ENCODE data around the gene TMEM106C.

Gene TMEM106C

DNA sequence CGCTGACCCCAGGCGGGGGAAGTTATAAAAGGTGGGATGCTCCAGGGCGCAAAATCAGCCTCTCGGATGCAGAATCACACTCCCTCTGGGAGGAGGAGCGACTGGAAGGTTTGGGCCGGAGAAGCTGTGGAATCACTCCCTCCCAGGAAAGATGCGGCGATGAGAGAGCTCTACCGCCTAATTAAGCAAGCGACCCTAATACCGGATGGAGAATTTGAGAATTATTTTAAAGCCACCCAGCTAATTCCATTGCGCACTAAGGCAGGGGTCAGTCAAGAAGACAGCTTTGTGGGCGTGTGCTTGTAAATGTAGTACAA, 39.0 kb downstream of the TMEM106C start:
- ATAC-seq: peak; percentile 11; the same call in 2 of the 3 replicates
- TF ChIP-seq BACH2 (CRISPR knock-in tag; IDR thresholded peaks at IDR 0.05; ENCODE audit: borderline replicate concordance) (no peak), OSR1 (CRISPR knock-in tag; IDR thresholded peaks at IDR 0.05) (no peak)

DNA sequence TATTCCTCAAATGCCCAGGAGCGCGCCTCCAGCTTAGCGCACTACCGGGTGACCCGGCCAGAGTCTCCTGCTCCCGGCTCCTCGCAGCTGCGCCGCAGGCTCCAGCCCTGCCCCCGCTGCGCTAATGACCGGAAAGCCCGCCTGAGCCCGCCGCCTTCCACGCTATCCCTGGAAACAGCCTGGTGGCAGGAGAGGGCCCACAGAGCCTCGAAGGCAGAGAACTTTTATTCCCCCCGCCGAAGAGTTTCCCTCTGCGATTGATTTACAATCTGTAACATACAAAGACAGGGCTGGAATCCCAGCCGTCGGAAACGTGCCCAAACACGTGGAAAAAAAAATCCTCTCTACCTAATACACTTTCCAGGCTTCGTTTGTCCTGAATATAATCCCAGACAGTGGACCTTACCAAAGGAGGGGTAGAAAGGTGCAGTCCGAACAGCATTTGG, 39.4 kb downstream of the TMEM106C start:
- peak; percentile 46 for ATAC-seq
- TF ChIP-seq ZFP30 (CRISPR knock-in tag; IDR thresholded peaks at IDR 0.05): no peak
- no peak for TF ChIP-seq ZNF8 (CRISPR knock-in tag; IDR thresholded peaks at IDR 0.05)
- no peak for TF ChIP-seq OSR1 (CRISPR knock-in tag; IDR thresholded peaks at IDR 0.05)
- no peak for TF ChIP-seq ISL1 (CRISPR knock-in tag; IDR thresholded peaks at IDR 0.05)
- no peak for TF ChIP-seq ARNTL (CRISPR knock-in tag; IDR thresholded peaks at IDR 0.05; ENCODE audit: borderline replicate concordance, low read depth)
- no peak for TF ChIP-seq PPARA (CRISPR knock-in tag; IDR thresholded peaks at IDR 0.05; ENCODE audit: borderline replicate concordance)
- TF ChIP-seq, protein P1, sequence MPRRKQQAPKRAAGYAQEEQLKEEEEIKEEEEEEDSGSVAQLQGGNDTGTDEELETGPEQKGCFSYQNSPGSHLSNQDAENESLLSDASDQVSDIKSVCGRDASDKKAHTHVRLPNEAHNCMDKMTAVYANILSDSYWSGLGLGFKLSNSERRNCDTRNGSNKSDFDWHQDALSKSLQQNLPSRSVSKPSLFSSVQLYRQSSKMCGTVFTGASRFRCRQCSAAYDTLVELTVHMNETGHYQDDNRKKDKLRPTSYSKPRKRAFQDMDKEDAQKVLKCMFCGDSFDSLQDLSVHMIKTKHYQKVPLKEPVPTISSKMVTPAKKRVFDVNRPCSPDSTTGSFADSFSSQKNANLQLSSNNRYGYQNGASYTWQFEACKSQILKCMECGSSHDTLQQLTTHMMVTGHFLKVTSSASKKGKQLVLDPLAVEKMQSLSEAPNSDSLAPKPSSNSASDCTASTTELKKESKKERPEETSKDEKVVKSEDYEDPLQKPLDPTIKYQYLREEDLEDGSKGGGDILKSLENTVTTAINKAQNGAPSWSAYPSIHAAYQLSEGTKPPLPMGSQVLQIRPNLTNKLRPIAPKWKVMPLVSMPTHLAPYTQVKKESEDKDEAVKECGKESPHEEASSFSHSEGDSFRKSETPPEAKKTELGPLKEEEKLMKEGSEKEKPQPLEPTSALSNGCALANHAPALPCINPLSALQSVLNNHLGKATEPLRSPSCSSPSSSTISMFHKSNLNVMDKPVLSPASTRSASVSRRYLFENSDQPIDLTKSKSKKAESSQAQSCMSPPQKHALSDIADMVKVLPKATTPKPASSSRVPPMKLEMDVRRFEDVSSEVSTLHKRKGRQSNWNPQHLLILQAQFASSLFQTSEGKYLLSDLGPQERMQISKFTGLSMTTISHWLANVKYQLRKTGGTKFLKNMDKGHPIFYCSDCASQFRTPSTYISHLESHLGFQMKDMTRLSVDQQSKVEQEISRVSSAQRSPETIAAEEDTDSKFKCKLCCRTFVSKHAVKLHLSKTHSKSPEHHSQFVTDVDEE (CRISPR knock-in tag; IDR thresholded peaks at IDR 0.05): no peak
- TF ChIP-seq CSDC2 (CRISPR knock-in tag; IDR thresholded peaks at IDR 0.05): no peak
- TF ChIP-seq ZFP3 (CRISPR knock-in tag; IDR thresholded peaks at IDR 0.05): no peak
- no peak for TF ChIP-seq ESRRG (CRISPR knock-in tag; IDR thresholded peaks at IDR 0.05)
- no peak for TF ChIP-seq TOX (CRISPR knock-in tag; IDR thresholded peaks at IDR 0.05; ENCODE audit: borderline replicate concordance)
- TF ChIP-seq ZC3H10 (CRISPR knock-in tag; IDR thresholded peaks at IDR 0.05): no peak
- TF ChIP-seq RARB (CRISPR knock-in tag; IDR thresholded peaks at IDR 0.05): no peak
- TF ChIP-seq, protein P2, sequence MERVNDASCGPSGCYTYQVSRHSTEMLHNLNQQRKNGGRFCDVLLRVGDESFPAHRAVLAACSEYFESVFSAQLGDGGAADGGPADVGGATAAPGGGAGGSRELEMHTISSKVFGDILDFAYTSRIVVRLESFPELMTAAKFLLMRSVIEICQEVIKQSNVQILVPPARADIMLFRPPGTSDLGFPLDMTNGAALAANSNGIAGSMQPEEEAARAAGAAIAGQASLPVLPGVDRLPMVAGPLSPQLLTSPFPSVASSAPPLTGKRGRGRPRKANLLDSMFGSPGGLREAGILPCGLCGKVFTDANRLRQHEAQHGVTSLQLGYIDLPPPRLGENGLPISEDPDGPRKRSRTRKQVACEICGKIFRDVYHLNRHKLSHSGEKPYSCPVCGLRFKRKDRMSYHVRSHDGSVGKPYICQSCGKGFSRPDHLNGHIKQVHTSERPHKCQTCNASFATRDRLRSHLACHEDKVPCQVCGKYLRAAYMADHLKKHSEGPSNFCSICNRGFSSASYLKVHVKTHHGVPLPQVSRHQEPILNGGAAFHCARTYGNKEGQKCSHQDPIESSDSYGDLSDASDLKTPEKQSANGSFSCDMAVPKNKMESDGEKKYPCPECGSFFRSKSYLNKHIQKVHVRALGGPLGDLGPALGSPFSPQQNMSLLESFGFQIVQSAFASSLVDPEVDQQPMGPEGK (CRISPR knock-in tag; IDR thresholded peaks at IDR 0.05; ENCODE audit: borderline replicate concordance): no peak
- TF ChIP-seq TCF4 (CRISPR knock-in tag; IDR thresholded peaks at IDR 0.05; ENCODE audit: borderline replicate concordance): no peak
- TF ChIP-seq, protein P3, sequence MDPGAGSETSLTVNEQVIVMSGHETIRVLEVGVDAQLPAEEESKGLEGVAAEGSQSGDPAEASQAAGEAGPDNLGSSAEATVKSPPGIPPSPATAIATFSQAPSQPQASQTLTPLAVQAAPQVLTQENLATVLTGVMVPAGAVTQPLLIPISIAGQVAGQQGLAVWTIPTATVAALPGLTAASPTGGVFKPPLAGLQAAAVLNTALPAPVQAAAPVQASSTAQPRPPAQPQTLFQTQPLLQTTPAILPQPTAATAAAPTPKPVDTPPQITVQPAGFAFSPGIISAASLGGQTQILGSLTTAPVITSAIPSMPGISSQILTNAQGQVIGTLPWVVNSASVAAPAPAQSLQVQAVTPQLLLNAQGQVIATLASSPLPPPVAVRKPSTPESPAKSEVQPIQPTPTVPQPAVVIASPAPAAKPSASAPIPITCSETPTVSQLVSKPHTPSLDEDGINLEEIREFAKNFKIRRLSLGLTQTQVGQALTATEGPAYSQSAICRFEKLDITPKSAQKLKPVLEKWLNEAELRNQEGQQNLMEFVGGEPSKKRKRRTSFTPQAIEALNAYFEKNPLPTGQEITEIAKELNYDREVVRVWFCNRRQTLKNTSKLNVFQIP (CRISPR knock-in tag; IDR thresholded peaks at IDR 0.05; ENCODE audit: borderline replicate concordance, low read depth): no peak
- TF ChIP-seq ZNF565 (CRISPR knock-in tag; conservative IDR thresholded peaks at IDR 0.05; ENCODE audit: low read depth): no peak

DNA sequence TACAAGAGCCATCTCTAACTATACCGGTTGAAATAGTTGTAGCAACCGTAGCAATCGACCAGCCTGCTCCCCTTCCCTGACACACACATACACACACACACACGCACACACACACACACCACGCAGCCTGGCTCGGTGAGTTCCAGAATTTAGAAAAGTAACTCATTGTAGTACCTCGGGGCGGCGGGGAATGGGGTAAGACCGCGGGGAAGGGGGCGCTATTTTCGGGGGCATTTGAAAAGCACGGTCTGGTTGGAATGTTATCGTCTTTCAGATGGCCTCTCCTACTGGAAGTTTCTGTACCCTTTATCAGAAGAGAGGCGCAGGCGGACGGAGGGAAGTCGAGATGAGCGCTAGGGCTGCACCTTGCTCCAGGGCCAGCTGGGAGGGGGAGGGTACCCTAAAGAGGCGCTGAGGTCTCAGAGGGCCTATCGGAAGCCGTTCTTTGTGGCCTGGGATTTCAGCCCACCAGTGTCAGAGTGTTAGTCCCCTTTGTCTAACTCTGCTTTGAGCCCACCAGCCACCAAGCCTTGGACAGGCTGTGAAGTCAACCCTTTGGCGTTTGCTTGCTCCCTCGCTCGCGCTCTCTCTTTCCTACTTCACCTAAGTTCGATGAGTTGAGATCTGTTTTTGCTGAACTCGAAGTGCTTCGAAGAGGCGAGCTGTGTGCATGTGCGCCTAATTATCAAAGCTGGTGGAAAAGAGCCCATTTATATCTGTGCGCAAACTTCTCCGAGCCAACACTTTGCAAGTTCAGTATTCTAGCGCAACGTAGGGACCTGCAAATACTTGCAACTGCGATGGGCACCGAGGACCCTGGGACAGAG, 40.0 kb downstream of the TMEM106C start:
- no peak for TF ChIP-seq ZNF70 (CRISPR knock-in tag; IDR thresholded peaks at IDR 0.05)
- no peak for ATAC-seq

DNA sequence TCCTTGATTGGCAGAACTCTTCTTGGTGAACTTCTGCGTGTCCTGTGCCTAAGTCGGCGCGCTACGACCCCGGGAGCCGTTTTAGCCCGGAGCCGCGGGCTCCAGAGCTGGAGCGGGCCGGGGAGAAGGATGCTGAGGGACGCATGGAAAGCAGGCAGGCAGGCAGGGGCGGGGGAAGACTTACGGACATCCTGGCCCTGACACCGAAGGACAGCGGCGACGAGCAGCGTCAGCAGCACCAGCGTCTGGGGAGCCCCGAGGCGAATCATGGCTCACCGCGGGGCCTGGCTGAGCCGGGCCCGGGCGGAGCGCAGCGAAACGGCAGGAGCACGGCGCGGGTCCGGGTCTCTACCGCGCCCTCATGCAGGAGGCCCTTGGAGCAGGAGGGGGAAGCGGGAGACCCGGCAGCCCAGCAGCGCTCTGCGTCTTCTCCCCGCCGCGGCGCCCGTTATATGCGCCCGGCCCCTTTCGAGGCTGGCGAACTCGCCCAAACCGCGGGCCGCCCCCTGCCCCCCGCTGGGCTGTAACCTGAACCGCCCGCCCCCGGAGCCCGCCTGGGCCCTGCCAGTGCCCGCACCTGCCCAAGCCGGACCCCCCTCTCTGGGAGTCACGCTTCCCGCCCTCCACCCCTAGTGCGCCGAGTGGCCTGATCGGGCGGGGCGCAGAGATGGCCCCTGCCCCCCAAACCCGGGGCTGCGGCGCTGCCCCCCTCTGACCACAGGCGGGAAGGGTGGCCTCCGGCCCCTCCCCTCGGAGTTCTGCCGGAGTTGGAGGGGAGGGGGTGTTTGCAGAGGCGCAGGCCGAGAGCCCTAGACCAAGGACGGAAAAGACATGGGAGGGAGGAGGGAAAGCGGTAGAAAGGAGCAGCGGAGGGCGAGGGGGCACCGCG, 40.9 kb downstream of the TMEM106C start, which contains the start of gene COL2A1:
Gene COL2A1, minus strand, starts transcription at position 424 of the 889 bp plus-strand sequence. Its CDS starts 155 bp downstream, at position 269.
- peak; percentile 5 for ATAC-seq
- TF ChIP-seq GLIS3 (CRISPR knock-in tag; IDR thresholded peaks at IDR 0.05) (no peak), ARNTL (CRISPR knock-in tag; IDR thresholded peaks at IDR 0.05; ENCODE audit: borderline replicate concordance, low read depth) (no peak), ZFP30 (CRISPR knock-in tag; IDR thresholded peaks at IDR 0.05) (no peak), OSR1 (CRISPR knock-in tag; IDR thresholded peaks at IDR 0.05) (no peak), ESRRG (CRISPR knock-in tag; IDR thresholded peaks at IDR 0.05) (no peak), CSDC2 (CRISPR knock-in tag; IDR thresholded peaks at IDR 0.05) (no peak)
- TF ChIP-seq, protein P3 (CRISPR knock-in tag; IDR thresholded peaks at IDR 0.05; ENCODE audit: borderline replicate concordance, low read depth): no peak
- TF ChIP-seq, protein P2 (CRISPR knock-in tag; IDR thresholded peaks at IDR 0.05; ENCODE audit: borderline replicate concordance): no peak
- TF ChIP-seq, protein P4, sequence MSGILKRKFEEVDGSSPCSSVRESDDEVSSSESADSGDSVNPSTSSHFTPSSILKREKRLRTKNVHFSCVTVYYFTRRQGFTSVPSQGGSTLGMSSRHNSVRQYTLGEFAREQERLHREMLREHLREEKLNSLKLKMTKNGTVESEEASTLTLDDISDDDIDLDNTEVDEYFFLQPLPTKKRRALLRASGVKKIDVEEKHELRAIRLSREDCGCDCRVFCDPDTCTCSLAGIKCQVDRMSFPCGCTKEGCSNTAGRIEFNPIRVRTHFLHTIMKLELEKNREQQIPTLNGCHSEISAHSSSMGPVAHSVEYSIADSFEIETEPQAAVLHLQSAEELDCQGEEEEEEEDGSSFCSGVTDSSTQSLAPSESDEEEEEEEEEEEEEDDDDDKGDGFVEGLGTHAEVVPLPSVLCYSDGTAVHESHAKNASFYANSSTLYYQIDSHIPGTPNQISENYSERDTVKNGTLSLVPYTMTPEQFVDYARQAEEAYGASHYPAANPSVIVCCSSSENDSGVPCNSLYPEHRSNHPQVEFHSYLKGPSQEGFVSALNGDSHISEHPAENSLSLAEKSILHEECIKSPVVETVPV (CRISPR knock-in tag; IDR thresholded peaks at IDR 0.05): no peak
